Left ventricle myocardium inferior (tissue), 1 donor: Measurements from ENCODE around the gene TRAM2. TPM values are rescaled to one million over a fixed set of nuclear protein-coding genes. Genes with fewer than 3 reads are reported as not detected.

Experiments used
- DNase-seq: peaks from one replicate; pipeline ENCODE4 v3.0.0-alpha.2; 2020
- H3K27ac ChIP-seq: fragments of 200-600 bp; replicated peaks from 2 replicates; pipeline ENCODE4 v1.8.0; 2021
- H3K27me3 ChIP-seq: fragments of 200-600 bp; 2 replicates; pipeline ENCODE4 v1.8.0; 2021; ENCODE audit warnings: low read depth
- H3K36me3 ChIP-seq: fragments of 200-600 bp; 2 replicates; pipeline ENCODE4 v1.8.0; 2021
- H3K4me1 ChIP-seq: fragments of 200-600 bp; 2 replicates; pipeline ENCODE4 v1.8.0; 2021
- H3K4me3 ChIP-seq: fragments of 200-600 bp; 2 replicates; pipeline ENCODE4 v1.8.0; 2021; ENCODE audit warnings: mild to moderate bottlenecking, moderate library complexity
- H3K9me3 ChIP-seq: fragments of 200-600 bp; replicated peaks from 2 replicates; pipeline ENCODE4 v1.8.0; 2021
- intact Hi-C: fragments of 100-400 bp; cut with micrococcal nuclease; formaldehyde crosslinking; loops from one replicate; pipeline ENCODE4 v1.11.0; 2022
- total RNA-seq: library from RNA; stranded (reverse); fragmentation: NEBNext Ultra II Directional; extraction: Animal tissue kit (Norgen Biotek cat#: 25700); gene quantifications from one replicate; pipeline ENCODE4 v1.2.1, GENCODE V29; 2021
- TF ChIP-seq, protein P1 (sequence below): fragments of 200-600 bp; IDR thresholded peaks from 2 replicates; pipeline ENCODE4 v1.8.0; 2021; ENCODE audit warnings: antibody characterized with exemption, mild to moderate bottlenecking, borderline replicate concordance
- donor health status: DM: no; HTN: yes; CAD: no; lungs with severe emphysema.

The TRAM2 gene
- total RNA-seq, 1 donor from 2014 or later = 11.0 TPM

DNA sequence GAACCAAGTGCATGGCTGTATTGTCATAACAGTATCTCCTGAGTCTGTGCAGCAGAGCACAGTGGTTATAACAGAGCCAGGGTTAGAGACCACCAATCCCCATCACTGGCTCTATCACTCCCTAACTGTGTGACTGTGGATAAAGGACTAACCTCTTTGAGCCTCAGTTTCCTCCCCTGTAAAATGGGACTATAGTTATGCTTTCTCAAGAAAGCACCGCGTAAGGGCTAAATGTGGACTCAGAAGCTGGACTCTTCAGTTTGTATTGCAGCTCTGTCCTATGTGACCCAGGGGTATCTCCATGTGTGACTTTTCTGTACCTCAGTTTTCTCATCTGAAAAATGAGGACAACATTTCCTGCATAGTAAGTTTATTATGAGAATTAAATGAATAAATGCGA, 59.9 kb downstream of the TRAM2 start:
- DNase-seq = no peak
- Histone ChIP-seq H3K4me1 (peaks cover 90% of the 10 kb centered on the region), H3K4me3 (no peak overlapping the region), H3K36me3 (peaks cover 15% of the 10 kb centered on the region), H3K27me3 (no peaks in the 10 kb centered on the region), H3K27ac (peak overlapping the region; percentile 92), H3K9me3 (no peaks in the 10 kb centered on the region)
- TF ChIP-seq, protein P1, sequence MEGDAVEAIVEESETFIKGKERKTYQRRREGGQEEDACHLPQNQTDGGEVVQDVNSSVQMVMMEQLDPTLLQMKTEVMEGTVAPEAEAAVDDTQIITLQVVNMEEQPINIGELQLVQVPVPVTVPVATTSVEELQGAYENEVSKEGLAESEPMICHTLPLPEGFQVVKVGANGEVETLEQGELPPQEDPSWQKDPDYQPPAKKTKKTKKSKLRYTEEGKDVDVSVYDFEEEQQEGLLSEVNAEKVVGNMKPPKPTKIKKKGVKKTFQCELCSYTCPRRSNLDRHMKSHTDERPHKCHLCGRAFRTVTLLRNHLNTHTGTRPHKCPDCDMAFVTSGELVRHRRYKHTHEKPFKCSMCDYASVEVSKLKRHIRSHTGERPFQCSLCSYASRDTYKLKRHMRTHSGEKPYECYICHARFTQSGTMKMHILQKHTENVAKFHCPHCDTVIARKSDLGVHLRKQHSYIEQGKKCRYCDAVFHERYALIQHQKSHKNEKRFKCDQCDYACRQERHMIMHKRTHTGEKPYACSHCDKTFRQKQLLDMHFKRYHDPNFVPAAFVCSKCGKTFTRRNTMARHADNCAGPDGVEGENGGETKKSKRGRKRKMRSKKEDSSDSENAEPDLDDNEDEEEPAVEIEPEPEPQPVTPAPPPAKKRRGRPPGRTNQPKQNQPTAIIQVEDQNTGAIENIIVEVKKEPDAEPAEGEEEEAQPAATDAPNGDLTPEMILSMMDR = no peak
- intact Hi-C loops = loop anchor here (10.0 kb wide), 1 partner anchor 58 kb away; the partner anchor contains the start of gene TRAM2

DNA sequence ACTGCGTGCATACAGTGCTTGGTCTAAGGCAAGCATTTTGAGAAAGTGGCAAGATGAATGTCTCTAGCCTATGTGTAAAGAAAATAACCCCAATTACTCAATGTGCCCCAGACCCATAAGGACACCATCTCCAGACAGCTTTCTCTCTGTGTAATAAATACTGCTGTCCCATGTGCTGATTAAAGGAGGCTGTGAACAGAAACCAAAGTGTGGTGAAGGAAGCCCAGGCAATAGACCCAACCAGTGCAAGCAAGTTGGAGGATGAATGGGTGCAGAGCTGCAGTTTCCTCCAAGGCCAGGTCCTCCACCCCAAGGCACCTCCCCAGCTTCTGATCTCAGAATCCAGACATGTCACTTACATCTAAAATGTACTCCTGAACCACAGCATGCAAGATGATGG, 60.6 kb downstream of the TRAM2 start:
- Histone ChIP-seq H3K27ac (no peak overlapping the region), H3K27me3 (no peaks in the 10 kb centered on the region), H3K4me1 (peaks cover 90% of the 10 kb centered on the region), H3K36me3 (peaks cover 15% of the 10 kb centered on the region), H3K4me3 (no peak overlapping the region), H3K9me3 (no peaks in the 10 kb centered on the region)
- intact Hi-C loops = loop anchor here (10.0 kb wide), 1 partner anchor 59 kb away; the partner anchor contains the start of gene TRAM2
- TF ChIP-seq, protein P1 = no peak
- DNase-seq = no peak

DNA sequence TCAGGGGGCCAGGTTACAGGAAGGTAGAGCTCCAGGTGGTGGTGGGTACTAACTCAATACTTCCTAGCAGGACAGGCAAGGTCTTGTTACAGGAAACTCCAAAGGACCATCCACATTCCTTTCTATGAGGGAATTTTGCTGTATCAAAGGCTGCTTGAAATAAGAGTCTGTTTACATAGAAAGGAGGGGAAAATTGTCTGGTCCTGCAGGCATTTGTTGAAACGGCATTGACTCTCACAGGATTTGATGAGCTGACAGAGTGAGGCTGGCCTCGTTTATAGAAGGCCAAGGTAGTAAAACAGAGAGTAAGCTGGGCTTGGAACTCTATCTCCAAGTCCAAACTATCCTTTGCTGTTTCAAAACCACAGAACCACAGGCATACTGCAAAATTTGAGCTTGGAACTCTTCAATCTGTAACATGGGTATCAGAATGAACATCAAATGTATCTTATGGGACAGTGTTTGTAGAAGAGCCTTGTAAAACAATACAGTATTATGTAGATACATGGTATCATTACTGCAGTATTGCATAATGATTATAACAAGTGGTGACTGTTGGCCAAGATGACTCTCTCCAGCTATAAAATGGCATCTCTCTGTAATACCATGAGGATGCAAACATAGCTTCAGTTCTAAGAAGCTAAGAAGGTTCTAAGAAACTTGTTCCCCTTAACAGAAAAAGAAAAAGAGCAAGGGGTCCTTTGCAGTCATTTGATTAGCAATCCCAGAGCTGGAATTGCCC, 61.5 kb downstream of the TRAM2 start:
- H3K4me1 ChIP-seq = peaks cover 91% of the 10 kb centered on the region
- H3K4me3 ChIP-seq = no peak overlapping the region
- no peaks in the 10 kb centered on the region for H3K9me3 ChIP-seq
- H3K27me3 ChIP-seq = no peaks in the 10 kb centered on the region
- intact Hi-C loops = loop anchor here (10.0 kb wide), 1 partner anchor 59 kb away; the partner anchor contains the start of gene TRAM2
- TF ChIP-seq, protein P1 = no peak
- H3K27ac ChIP-seq = peak overlapping the region; percentile 93
- peaks cover 15% of the 10 kb centered on the region for H3K36me3 ChIP-seq
- DNase-seq = no peak

DNA sequence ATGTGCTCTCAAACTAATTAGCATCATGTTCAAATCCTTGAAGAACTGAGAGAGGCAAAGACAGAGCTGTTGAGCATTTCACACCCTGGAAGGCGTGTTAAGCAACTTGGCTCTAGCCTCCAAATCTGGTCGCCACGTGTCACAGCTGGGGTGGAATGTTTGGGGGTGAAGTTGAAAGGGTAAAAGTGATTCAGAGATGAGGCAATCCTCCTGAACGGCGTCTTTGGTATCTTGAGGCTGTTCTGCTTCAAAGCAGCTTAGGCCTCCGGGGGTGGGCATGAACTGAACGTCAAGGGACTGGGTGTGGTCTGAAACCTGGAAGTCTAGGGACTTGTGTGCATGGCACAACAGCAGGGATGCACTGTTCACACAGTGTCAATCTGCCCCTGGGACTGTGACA, 62.3 kb downstream of the TRAM2 start:
- H3K27ac ChIP-seq = peak overlapping the region; percentile 93
- peaks cover 15% of the 10 kb centered on the region for H3K36me3 ChIP-seq
- DNase-seq = peak; percentile 38
- intact Hi-C loops = loop anchor here (10.0 kb wide), 1 partner anchor 60 kb away; the partner anchor contains the start of gene TRAM2
- H3K4me1 ChIP-seq = peaks cover 97% of the 10 kb centered on the region
- H3K9me3 ChIP-seq = no peaks in the 10 kb centered on the region
- H3K4me3 ChIP-seq = no peak overlapping the region
- no peaks in the 10 kb centered on the region for H3K27me3 ChIP-seq
- TF ChIP-seq, protein P1 = no peak

DNA sequence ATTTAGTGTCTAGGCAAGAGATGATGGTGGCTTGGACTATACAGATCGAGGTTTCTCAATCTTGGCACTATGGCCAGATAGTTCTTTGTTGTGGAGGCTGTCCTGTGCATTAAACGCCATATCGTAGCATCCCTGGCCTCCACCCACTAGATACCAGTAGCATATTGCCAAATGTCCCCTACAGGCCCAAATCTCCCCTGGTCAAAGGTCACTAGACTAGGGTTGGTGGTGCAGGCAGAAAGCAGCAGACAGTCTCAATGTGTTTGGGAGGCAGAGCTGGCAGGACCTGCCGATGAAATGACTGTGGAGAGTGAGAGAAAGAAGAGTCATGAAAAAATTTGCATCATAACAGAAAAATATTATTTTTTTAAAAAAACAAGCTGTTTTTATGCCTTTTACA, 63.0 kb downstream of the TRAM2 start:
- Histone ChIP-seq H3K9me3 (no peaks in the 10 kb centered on the region), H3K27me3 (no peaks in the 10 kb centered on the region), H3K4me3 (no peak overlapping the region), H3K4me1 (peaks cover 97% of the 10 kb centered on the region), H3K27ac (peak overlapping the region; percentile 93), H3K36me3 (peaks cover 21% of the 10 kb centered on the region)
- TF ChIP-seq, protein P1 = no peak
- intact Hi-C loops = loop anchor here (10.0 kb wide), 1 partner anchor 61 kb away; the partner anchor contains the start of gene TRAM2
- DNase-seq = no peak
